ENCODE results near the gene TGM5.

TGM5 gene

GRCh38 chr15:43251871-43252250 is 14.9 kb downstream of the TGM5 start:
- in situ Hi-C loops (cut with HindIII; ENCODE audit: low pct_ligation_motif_present, low pct_unique_long_range_greater_than_20kb, low sequenced_read_pairs), result no loop called here
- no peak for DNase-seq

- in situ Hi-C loops (cut with HindIII; ENCODE audit: low pct_ligation_motif_present, low pct_unique_long_range_greater_than_20kb, low sequenced_read_pairs), result no loop called here
- DNase-seq, result no peak
Observed at GRCh38 chr15:43251185-43251870, 15.4 kb downstream of the TGM5 start.

- in situ Hi-C loops (cut with HindIII; ENCODE audit: low pct_ligation_motif_present, low pct_unique_long_range_greater_than_20kb, low sequenced_read_pairs), result no loop called here
- no peak for DNase-seq
Observed at GRCh38 chr15:43250785-43251184, 15.9 kb downstream of the TGM5 start.

- DNase-seq, result peak; percentile 84
- in situ Hi-C loops (cut with HindIII; ENCODE audit: low pct_ligation_motif_present, low pct_unique_long_range_greater_than_20kb, low sequenced_read_pairs), result no loop called here
Observed at GRCh38 chr15:43249699-43250203, 17.0 kb downstream of the TGM5 start.

GRCh38 chr15:43249236-43249635 is 17.5 kb downstream of the TGM5 start:
- in situ Hi-C loops (cut with HindIII; ENCODE audit: low pct_ligation_motif_present, low pct_unique_long_range_greater_than_20kb, low sequenced_read_pairs), result no loop called here
- no peak for DNase-seq

- in situ Hi-C loops (cut with HindIII; ENCODE audit: low pct_ligation_motif_present, low pct_unique_long_range_greater_than_20kb, low sequenced_read_pairs), result no loop called here
- DNase-seq, result no peak
Observed at GRCh38 chr15:43246261-43246774, 20.4 kb downstream of the TGM5 start.

GRCh38 chr15:43244092-43244491 is 22.6 kb downstream of the TGM5 start:
- in situ Hi-C loops (cut with HindIII; ENCODE audit: low pct_ligation_motif_present, low pct_unique_long_range_greater_than_20kb, low sequenced_read_pairs), result no loop called here
- no peak for DNase-seq

GRCh38 chr15:43243020-43243645 is 23.6 kb downstream of the TGM5 start:
- in situ Hi-C loops (cut with HindIII; ENCODE audit: low pct_ligation_motif_present, low pct_unique_long_range_greater_than_20kb, low sequenced_read_pairs), result no loop called here
- no peak for DNase-seq

GRCh38 chr15:43242616-43243015 is 24.1 kb downstream of the TGM5 start:
- in situ Hi-C loops (cut with HindIII; ENCODE audit: low pct_ligation_motif_present, low pct_unique_long_range_greater_than_20kb, low sequenced_read_pairs), result no loop called here
- DNase-seq, result no peak

GRCh38 chr15:43241100-43241499 is 25.6 kb downstream of the TGM5 start:
- in situ Hi-C loops (cut with HindIII; ENCODE audit: low pct_ligation_motif_present, low pct_unique_long_range_greater_than_20kb, low sequenced_read_pairs), result no loop called here
- DNase-seq, result no peak

- in situ Hi-C loops (cut with HindIII; ENCODE audit: low pct_ligation_motif_present, low pct_unique_long_range_greater_than_20kb, low sequenced_read_pairs), result no loop called here
- no peak for DNase-seq
Observed at GRCh38 chr15:43239732-43240491, 26.8 kb downstream of the TGM5 start.

GRCh38 chr15:43238671-43239131 is 28.0 kb downstream of the TGM5 start:
- no peak for DNase-seq
- in situ Hi-C loops (cut with HindIII; ENCODE audit: low pct_ligation_motif_present, low pct_unique_long_range_greater_than_20kb, low sequenced_read_pairs), result no loop called here

- in situ Hi-C loops (cut with HindIII; ENCODE audit: low pct_ligation_motif_present, low pct_unique_long_range_greater_than_20kb, low sequenced_read_pairs), result no loop called here
- DNase-seq, result no peak
Observed at GRCh38 chr15:43237842-43238470, 28.8 kb downstream of the TGM5 start.

- DNase-seq, result no peak
- in situ Hi-C loops (cut with HindIII; ENCODE audit: low pct_ligation_motif_present, low pct_unique_long_range_greater_than_20kb, low sequenced_read_pairs), result no loop called here
Observed at GRCh38 chr15:43235536-43235935, 31.2 kb downstream of the TGM5 start.

GRCh38 chr15:43232289-43232874 is 34.3 kb downstream of the TGM5 start:
- DNase-seq, result no peak
- in situ Hi-C loops (cut with HindIII; ENCODE audit: low pct_ligation_motif_present, low pct_unique_long_range_greater_than_20kb, low sequenced_read_pairs), result no loop called here

- in situ Hi-C loops (cut with HindIII; ENCODE audit: low pct_ligation_motif_present, low pct_unique_long_range_greater_than_20kb, low sequenced_read_pairs), result no loop called here
- DNase-seq, result no peak
Observed at GRCh38 chr15:43230640-43231115, 36.0 kb downstream of the TGM5 start.

- in situ Hi-C loops (cut with HindIII; ENCODE audit: low pct_ligation_motif_present, low pct_unique_long_range_greater_than_20kb, low sequenced_read_pairs), result no loop called here
- no peak for DNase-seq
Observed at GRCh38 chr15:43229977-43230376, 36.8 kb downstream of the TGM5 start.
